ENCODE data around the gene MARCHF10.
A peak's percentile ranks its signal among the peaks of the same experiment; 100 is the strongest.

MARCHF10 gene

GRCh38 chr17:62802561-62803205, 5.4 kb downstream of the MARCHF10 start:
- H3K4me3 ChIP-seq (ENCODE audit: low read depth, low read length) = no peak overlapping the region
- peak; percentile 27 for DNase-seq (ENCODE audit: low read depth)
- no peak for TF ChIP-seq MYC (IDR thresholded peaks at IDR 0.05; ENCODE audit: low read depth, low read length)

GRCh38 chr17:62801553-62802114, 6.5 kb downstream of the MARCHF10 start:
- no peak for TF ChIP-seq CTCF (IDR thresholded peaks at IDR 0.05; ENCODE audit: low read depth, low read length)
- no peak for TF ChIP-seq POLR2A (IDR thresholded peaks at IDR 0.05; ENCODE audit: extremely low read depth, insufficient read length)
- TF ChIP-seq MYC (IDR thresholded peaks at IDR 0.05; ENCODE audit: low read depth, low read length) = no peak
- TF ChIP-seq MAX (IDR thresholded peaks at IDR 0.05; ENCODE audit: low read depth, low read length) = no peak
- no peak overlapping the region for H3K4me3 ChIP-seq (ENCODE audit: low read depth, low read length)
- DNase-seq (ENCODE audit: low read depth) = no peak

GRCh38 chr17:62800585-62800984, 7.5 kb downstream of the MARCHF10 start:
- DNase-seq (ENCODE audit: low read depth) = no peak
- TF ChIP-seq CTCF (IDR thresholded peaks at IDR 0.05; ENCODE audit: low read depth, low read length) (no peak), MYC (IDR thresholded peaks at IDR 0.05; ENCODE audit: low read depth, low read length) (no peak), POLR2A (IDR thresholded peaks at IDR 0.05; ENCODE audit: extremely low read depth, insufficient read length) (no peak), MAX (IDR thresholded peaks at IDR 0.05; ENCODE audit: low read depth, low read length) (no peak)

GRCh38 chr17:62797959-62798358, 10.2 kb downstream of the MARCHF10 start:
- no peak overlapping the region for H3K4me3 ChIP-seq (ENCODE audit: low read depth, low read length)
- no peak for DNase-seq (ENCODE audit: low read depth)
- TF ChIP-seq POLR2A (IDR thresholded peaks at IDR 0.05; ENCODE audit: extremely low read depth, insufficient read length) = no peak
- no peak for TF ChIP-seq CTCF (IDR thresholded peaks at IDR 0.05; ENCODE audit: low read depth, low read length)
- no peak for TF ChIP-seq MYC (IDR thresholded peaks at IDR 0.05; ENCODE audit: low read depth, low read length)
- no peak for TF ChIP-seq MAX (IDR thresholded peaks at IDR 0.05; ENCODE audit: low read depth, low read length)

More at GRCh38 chr17:62800585-62800984, 7.5 kb downstream of the MARCHF10 start:
- H3K4me3 ChIP-seq (ENCODE audit: low read depth, low read length) = no peak overlapping the region

- DNase-seq (ENCODE audit: low read depth) = no peak
- no peak for TF ChIP-seq MYC (IDR thresholded peaks at IDR 0.05; ENCODE audit: low read depth, low read length)
- TF ChIP-seq CTCF (IDR thresholded peaks at IDR 0.05; ENCODE audit: low read depth, low read length) = no peak
- no peak for TF ChIP-seq MAX (IDR thresholded peaks at IDR 0.05; ENCODE audit: low read depth, low read length)
- no peak for TF ChIP-seq POLR2A (IDR thresholded peaks at IDR 0.05; ENCODE audit: extremely low read depth, insufficient read length)
- no peak overlapping the region for H3K4me3 ChIP-seq (ENCODE audit: low read depth, low read length)
Measured at GRCh38 chr17:62796291-62796690, 11.8 kb downstream of the MARCHF10 start.

GRCh38 chr17:62794666-62794971, 13.5 kb downstream of the MARCHF10 start:
- no peak for DNase-seq (ENCODE audit: low read depth)
- TF ChIP-seq MAX (IDR thresholded peaks at IDR 0.05; ENCODE audit: low read depth, low read length) = no peak
- H3K4me3 ChIP-seq (ENCODE audit: low read depth, low read length) = no peak overlapping the region

All from NB4 (cell line).